HG02798 (cell line): ENCODE data around the gene LXN.

Source experiments
- ATAC-seq: cut with Tn5 transposase; IDR thresholded peaks from one replicate; pipeline ENCODE4 v1.9.1; 2021; ENCODE audit warnings: mild to moderate bottlenecking; ENCODE audit not compliant: unreplicated experiment, poor library complexity

The LXN gene

GRCh38 chr3:158678687-158679086 lies 6.2 kb upstream of the LXN start:
- ATAC-seq: no peak

GRCh38 chr3:158671821-158672214 lies 630 bp downstream of the LXN start:
- no peak for ATAC-seq

- ATAC-seq: no peak
Observed at GRCh38 chr3:158668506-158668905, 3.9 kb downstream of the LXN start.

GRCh38 chr3:158666416-158666815 lies 6.0 kb downstream of the LXN start:
- no peak for ATAC-seq

- ATAC-seq: no peak
Observed at GRCh38 chr3:158663832-158664231, 8.6 kb downstream of the LXN start.

- ATAC-seq: no peak
Observed at GRCh38 chr3:158663246-158663645, 9.2 kb downstream of the LXN start.

- no peak for ATAC-seq
Observed at GRCh38 chr3:158660711-158661110, 11.7 kb downstream of the LXN start.

- peak; percentile 92 for ATAC-seq
Observed at GRCh38 chr3:158659454-158660237, 12.8 kb downstream of the LXN start.

- no peak for ATAC-seq
Observed at GRCh38 chr3:158658889-158659288, 13.6 kb downstream of the LXN start.

- ATAC-seq: no peak
Observed at GRCh38 chr3:158652463-158652862, 20.0 kb downstream of the LXN start.

- ATAC-seq: no peak
Observed at GRCh38 chr3:158651192-158651591, 21.3 kb downstream of the LXN start.

GRCh38 chr3:158649791-158650190 lies 22.7 kb downstream of the LXN start:
- ATAC-seq: no peak

GRCh38 chr3:158644345-158644908 lies 28.0 kb downstream of the LXN start, which contains the start of gene GFM1:
GFM1 (plus strand) TSS chr3:158644527; CDS start chr3:158644635, 108 bp downstream.
- peak; percentile 99 for ATAC-seq

GRCh38 chr3:158642474-158643210 lies 29.8 kb downstream of the LXN start:
- ATAC-seq: no peak

- no peak for ATAC-seq
Observed at GRCh38 chr3:158642005-158642404, 30.4 kb downstream of the LXN start.

- no peak for ATAC-seq
Observed at GRCh38 chr3:158640646-158641045, 31.8 kb downstream of the LXN start.

GRCh38 chr3:158631981-158632380 lies 40.5 kb downstream of the LXN start:
- no peak for ATAC-seq

GRCh38 chr3:158625881-158626280 lies 46.6 kb downstream of the LXN start:
- ATAC-seq: no peak

- ATAC-seq: no peak
Observed at GRCh38 chr3:158617982-158618875, 54.2 kb downstream of the LXN start.
